ENCODE data around the gene CDON.

CDON gene

DNA sequence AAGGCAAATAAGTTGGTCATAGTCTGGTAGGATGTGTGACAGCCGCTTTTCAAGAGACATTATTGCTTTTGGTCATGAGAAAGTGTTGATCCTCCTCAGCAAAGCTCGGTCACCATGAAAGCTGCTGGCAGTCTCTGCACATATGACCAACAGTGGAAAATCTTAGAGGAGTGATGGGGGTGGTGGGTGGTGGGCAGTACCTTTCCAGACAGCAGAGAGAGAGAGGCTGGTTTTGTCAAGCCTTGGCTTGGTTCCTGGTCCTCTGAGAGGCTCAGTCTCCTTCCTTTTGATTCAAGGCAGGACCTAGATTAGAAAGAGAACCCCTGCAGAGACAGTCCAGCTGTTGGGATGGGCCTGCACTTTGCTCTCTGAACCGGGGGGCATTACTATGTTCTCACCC is 136.9 kb downstream of the CDON start:
- no peaks in the 10 kb centered on the region for H3K27me3 ChIP-seq (ENCODE audit: insufficient read depth, poor library complexity, severe bottlenecking)

DNA sequence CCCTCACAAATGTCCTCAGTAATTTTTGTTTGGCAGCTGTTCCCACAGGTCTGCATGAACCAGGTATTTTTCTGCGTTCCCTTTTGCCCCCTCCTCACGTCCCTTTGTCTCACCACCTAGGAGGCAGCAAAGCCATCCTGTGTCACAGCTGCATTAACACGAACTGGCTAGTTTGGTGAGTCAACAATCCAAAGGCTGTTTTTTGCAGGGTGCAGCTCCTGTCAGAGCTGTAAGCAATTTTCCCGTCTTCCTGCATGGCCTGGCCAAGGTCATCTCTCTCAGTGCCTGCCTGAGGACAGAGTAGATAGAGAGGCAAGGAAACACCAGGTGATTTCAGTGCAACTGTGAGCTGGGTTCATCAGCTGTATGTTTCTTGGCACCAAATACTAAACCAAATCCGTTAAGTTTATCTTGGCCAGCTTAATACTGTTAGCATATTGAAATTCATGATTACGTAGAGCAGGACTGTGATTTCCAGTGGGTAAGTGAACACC is 137.4 kb downstream of the CDON start:
- H3K4me3 ChIP-seq (replicated peaks; ENCODE audit: insufficient read depth, low read length) = no peak overlapping the region
- no peak for TF ChIP-seq POLR2AphosphoS5 (IDR thresholded peaks at IDR 0.05; ENCODE audit: low read depth)
- DNase-seq (ENCODE audit: low read depth in 1 of 2, low spot score in 1 of 2) = no peak
- H3K27me3 ChIP-seq (ENCODE audit: insufficient read depth, poor library complexity, severe bottlenecking) = no peaks in the 10 kb centered on the region
- no peak overlapping the region for H3K27ac ChIP-seq (replicated peaks)

More for the DNA sequence above, 136.9 kb downstream of the CDON start:
- TF ChIP-seq GABPA (IDR thresholded peaks at IDR 0.05; ENCODE audit: low read depth) = no peak
- TF ChIP-seq SPI1 (IDR thresholded peaks at IDR 0.05; ENCODE audit: borderline replicate concordance, low read depth) = no peak
- TF ChIP-seq, protein P1, sequence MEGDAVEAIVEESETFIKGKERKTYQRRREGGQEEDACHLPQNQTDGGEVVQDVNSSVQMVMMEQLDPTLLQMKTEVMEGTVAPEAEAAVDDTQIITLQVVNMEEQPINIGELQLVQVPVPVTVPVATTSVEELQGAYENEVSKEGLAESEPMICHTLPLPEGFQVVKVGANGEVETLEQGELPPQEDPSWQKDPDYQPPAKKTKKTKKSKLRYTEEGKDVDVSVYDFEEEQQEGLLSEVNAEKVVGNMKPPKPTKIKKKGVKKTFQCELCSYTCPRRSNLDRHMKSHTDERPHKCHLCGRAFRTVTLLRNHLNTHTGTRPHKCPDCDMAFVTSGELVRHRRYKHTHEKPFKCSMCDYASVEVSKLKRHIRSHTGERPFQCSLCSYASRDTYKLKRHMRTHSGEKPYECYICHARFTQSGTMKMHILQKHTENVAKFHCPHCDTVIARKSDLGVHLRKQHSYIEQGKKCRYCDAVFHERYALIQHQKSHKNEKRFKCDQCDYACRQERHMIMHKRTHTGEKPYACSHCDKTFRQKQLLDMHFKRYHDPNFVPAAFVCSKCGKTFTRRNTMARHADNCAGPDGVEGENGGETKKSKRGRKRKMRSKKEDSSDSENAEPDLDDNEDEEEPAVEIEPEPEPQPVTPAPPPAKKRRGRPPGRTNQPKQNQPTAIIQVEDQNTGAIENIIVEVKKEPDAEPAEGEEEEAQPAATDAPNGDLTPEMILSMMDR (IDR thresholded peaks at IDR 0.05; ENCODE audit: insufficient read depth, low read length) = no peak
- TF ChIP-seq POLR2AphosphoS5 (IDR thresholded peaks at IDR 0.05; ENCODE audit: low read depth) = no peak
- H3K4me3 ChIP-seq (replicated peaks; ENCODE audit: insufficient read depth, low read length) = no peak overlapping the region
- no peak for DNase-seq (ENCODE audit: low read depth in 1 of 2, low spot score in 1 of 2)
- no peak overlapping the region for H3K27ac ChIP-seq (replicated peaks)

DNA sequence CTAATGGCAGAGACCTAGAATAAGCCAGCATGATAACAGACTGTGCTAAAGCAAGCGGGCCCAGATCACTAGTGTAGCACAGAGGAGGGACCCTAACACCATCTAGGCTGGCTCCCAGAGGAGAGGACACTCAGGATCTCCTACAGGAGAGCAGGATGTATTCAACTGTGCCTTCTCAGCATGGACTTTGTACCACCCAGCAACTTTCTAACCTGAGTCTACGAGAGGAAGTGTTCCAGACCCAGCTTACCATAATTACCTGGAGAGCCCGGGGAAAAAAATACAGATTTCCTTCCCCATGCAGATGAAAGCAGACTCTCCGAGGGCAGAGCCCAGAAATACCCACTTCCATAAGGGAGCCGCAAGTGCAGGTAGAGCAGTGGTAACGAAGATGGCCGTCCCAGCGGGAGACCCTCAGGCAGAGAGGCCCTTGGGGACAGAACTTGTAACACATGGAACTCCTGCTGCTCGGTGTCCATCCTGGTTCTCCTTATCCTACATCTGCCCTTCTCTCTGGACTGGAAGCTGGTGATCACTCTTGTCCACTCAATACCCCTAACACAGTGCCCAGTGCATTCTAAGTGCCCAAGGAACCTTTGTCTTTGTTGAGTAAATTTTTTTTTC is 138.2 kb downstream of the CDON start:
- no peak for DNase-seq (ENCODE audit: low read depth in 1 of 2, low spot score in 1 of 2)
- Histone ChIP-seq H3K4me3 (replicated peaks; ENCODE audit: insufficient read depth, low read length) (no peak overlapping the region), H3K27me3 (ENCODE audit: insufficient read depth, poor library complexity, severe bottlenecking) (no peaks in the 10 kb centered on the region), H3K27ac (replicated peaks) (no peak overlapping the region)
- TF ChIP-seq SPI1 (IDR thresholded peaks at IDR 0.05; ENCODE audit: borderline replicate concordance, low read depth) = no peak; the same call in 1 of the 2 replicates

DNA sequence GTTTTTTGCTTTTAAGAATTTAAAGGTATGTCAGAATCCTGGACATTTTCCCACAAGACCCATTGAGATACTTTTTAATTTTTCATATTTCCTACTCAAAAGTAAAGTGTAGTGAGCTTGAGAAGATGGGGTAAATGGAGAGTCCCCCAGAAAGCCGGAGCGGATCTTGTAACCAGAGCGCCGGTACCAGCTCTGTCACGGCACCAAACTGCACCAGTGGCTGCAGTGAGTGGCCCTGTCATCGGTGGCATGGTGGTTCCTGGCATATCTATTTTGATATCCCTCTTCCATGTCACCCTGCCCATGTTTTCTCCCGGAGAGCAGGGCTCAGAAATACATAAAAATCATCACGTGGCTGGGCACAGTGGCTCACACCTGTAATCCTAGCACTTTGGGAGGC is 139.0 kb downstream of the CDON start:
- no peak overlapping the region for H3K4me3 ChIP-seq (replicated peaks; ENCODE audit: insufficient read depth, low read length)
- TF ChIP-seq GABPA (IDR thresholded peaks at IDR 0.05; ENCODE audit: low read depth) (no peak), POLR2AphosphoS5 (IDR thresholded peaks at IDR 0.05; ENCODE audit: low read depth) (no peak), SPI1 (IDR thresholded peaks at IDR 0.05; ENCODE audit: borderline replicate concordance, low read depth) (no peak)
- TF ChIP-seq, protein P2, sequence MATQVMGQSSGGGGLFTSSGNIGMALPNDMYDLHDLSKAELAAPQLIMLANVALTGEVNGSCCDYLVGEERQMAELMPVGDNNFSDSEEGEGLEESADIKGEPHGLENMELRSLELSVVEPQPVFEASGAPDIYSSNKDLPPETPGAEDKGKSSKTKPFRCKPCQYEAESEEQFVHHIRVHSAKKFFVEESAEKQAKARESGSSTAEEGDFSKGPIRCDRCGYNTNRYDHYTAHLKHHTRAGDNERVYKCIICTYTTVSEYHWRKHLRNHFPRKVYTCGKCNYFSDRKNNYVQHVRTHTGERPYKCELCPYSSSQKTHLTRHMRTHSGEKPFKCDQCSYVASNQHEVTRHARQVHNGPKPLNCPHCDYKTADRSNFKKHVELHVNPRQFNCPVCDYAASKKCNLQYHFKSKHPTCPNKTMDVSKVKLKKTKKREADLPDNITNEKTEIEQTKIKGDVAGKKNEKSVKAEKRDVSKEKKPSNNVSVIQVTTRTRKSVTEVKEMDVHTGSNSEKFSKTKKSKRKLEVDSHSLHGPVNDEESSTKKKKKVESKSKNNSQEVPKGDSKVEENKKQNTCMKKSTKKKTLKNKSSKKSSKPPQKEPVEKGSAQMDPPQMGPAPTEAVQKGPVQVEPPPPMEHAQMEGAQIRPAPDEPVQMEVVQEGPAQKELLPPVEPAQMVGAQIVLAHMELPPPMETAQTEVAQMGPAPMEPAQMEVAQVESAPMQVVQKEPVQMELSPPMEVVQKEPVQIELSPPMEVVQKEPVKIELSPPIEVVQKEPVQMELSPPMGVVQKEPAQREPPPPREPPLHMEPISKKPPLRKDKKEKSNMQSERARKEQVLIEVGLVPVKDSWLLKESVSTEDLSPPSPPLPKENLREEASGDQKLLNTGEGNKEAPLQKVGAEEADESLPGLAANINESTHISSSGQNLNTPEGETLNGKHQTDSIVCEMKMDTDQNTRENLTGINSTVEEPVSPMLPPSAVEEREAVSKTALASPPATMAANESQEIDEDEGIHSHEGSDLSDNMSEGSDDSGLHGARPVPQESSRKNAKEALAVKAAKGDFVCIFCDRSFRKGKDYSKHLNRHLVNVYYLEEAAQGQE (IDR thresholded peaks at IDR 0.05; ENCODE audit: insufficient replicate concordance, low read depth) = no peak
- TF ChIP-seq, protein P1 (IDR thresholded peaks at IDR 0.05; ENCODE audit: insufficient read depth, low read length) = no peak
- DNase-seq (ENCODE audit: low read depth in 1 of 2, low spot score in 1 of 2) = no peak

DNA sequence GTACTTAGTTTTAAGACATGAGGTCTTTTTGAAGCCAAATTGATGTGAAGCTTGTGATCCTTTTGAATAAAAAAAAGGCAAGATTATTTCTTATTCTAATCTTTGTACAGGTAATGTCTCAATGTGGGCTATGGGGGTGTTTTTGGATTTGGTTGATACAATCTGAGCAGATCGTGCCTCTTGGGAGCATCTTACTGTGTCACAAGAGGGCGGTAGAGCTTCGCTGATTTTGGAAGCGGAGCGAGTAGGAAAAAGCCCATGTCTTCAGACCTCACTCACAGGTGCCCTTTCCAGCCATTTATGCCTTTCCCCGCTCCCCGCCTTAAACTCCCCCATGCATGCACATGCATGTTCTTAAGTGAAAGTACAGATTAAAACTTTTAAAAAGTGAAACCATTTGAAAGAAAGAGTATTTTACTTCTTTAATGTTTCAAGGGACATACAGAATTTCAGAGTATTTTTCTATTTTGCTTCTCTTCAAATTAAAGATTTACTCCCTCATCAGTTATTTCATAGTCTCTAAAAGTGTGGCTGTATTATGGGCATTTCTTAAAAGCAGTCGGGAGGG is 139.6 kb downstream of the CDON start:
- no peak overlapping the region for H3K27ac ChIP-seq (replicated peaks)
- TF ChIP-seq SPI1 (IDR thresholded peaks at IDR 0.05; ENCODE audit: borderline replicate concordance, low read depth) = no peak
- TF ChIP-seq, protein P2 (IDR thresholded peaks at IDR 0.05; ENCODE audit: insufficient replicate concordance, low read depth) = no peak
- no peak for TF ChIP-seq GABPA (IDR thresholded peaks at IDR 0.05; ENCODE audit: low read depth)
- no peak for TF ChIP-seq POLR2AphosphoS5 (IDR thresholded peaks at IDR 0.05; ENCODE audit: low read depth)
- TF ChIP-seq, protein P1 (IDR thresholded peaks at IDR 0.05; ENCODE audit: insufficient read depth, low read length) = peak; percentile 72
- DNase-seq (ENCODE audit: low read depth in 1 of 2, low spot score in 1 of 2) = peak; percentile 44 to 60
- peaks cover 4% of the 10 kb centered on the region for H3K27me3 ChIP-seq (ENCODE audit: insufficient read depth, poor library complexity, severe bottlenecking)
- no peak overlapping the region for H3K4me3 ChIP-seq (replicated peaks; ENCODE audit: insufficient read depth, low read length)

More for the DNA sequence above, 139.0 kb downstream of the CDON start:
- Histone ChIP-seq H3K27ac (replicated peaks) (no peak overlapping the region), H3K27me3 (ENCODE audit: insufficient read depth, poor library complexity, severe bottlenecking) (peaks cover 4% of the 10 kb centered on the region)

All from HL-60 (cell line).